ENCODE data around the gene NMRAL1. TPM values are rescaled to one million over a fixed set of nuclear protein-coding genes. Genes with fewer than 3 reads are reported as not detected.

NMRAL1 gene
- total and polyA plus RNA-seq, 10 of the 15 experiments (the other 5 are each of a cell fraction or from before 2014, with no cell fraction given) = 4.8 to 102 (median 62.5) TPM

DNA sequence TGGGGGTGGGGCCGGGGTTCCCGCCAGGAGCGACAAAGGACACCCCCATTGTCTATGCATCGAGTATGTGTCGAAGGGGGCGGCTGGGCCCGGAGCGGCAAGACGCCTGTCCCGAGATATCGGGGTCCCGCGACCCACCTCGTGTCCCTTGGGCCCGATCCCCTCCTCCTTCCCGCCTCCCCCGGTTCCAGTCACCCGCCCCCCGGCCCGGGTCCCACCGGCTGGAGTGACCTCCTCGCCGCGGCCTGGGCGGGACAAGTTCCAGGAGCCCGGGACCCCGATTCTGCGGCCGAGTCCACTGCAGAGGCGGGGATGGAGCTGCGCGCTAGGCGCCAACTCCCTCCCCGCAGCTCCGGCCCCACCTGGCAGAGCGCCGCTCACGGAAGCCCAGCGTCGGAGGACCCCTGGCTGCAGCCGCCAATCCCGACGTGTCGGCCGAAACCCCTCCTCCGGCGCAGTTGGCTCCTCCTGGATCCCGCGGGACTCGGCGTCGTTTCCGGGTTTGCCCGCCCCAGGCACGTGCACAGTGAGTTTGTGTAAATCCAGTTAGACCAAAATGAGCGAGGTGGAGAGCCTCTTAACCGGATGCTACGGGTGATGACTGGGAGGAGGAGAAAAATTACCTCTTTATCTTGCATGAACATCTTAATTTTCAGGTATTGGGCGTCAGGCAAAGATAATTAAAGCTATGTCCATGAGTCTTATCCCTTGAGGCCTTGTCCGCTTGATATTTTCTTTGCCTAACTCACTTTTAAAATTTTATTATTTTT lies at the start of gene NMRAL1 (continued):
- TF ChIP-seq CHD2 (IDR thresholded peaks at IDR 0.05; ENCODE audit: borderline replicate concordance, low read depth, low read length) (peak; percentile 98), HDAC6 (IDR thresholded peaks at IDR 0.05; ENCODE audit: unreplicated experiment) (no peak), NFYB (IDR thresholded peaks at IDR 0.05; ENCODE audit: insufficient read depth, low read depth, low read length) (peak; percentile 45; the same call in 1 of the 2 replicates), KAT2A (conservative IDR thresholded peaks at IDR 0.05; ENCODE audit: control insufficient read depth, low read depth, low read length) (no peak), NR2C1 (IDR thresholded peaks at IDR 0.05) (no peak), IKZF1 (conservative IDR thresholded peaks at IDR 0.05) (no peak; the same call in none of the 2 replicates), GATAD2B (conservative IDR thresholded peaks at IDR 0.05; ENCODE audit: low read depth) (peak; percentile 84), POU2F2 (IDR thresholded peaks at IDR 0.05; ENCODE audit: borderline replicate concordance, low read depth, low read length) (0 out of 3 replicates have a peak, but pooled peaks have one; percentile 35), HDAC2 (IDR thresholded peaks at IDR 0.05) (no peak), TCF7 (IDR thresholded peaks at IDR 0.05; ENCODE audit: borderline replicate concordance) (no peak)
- TF ChIP-seq, protein P1, sequence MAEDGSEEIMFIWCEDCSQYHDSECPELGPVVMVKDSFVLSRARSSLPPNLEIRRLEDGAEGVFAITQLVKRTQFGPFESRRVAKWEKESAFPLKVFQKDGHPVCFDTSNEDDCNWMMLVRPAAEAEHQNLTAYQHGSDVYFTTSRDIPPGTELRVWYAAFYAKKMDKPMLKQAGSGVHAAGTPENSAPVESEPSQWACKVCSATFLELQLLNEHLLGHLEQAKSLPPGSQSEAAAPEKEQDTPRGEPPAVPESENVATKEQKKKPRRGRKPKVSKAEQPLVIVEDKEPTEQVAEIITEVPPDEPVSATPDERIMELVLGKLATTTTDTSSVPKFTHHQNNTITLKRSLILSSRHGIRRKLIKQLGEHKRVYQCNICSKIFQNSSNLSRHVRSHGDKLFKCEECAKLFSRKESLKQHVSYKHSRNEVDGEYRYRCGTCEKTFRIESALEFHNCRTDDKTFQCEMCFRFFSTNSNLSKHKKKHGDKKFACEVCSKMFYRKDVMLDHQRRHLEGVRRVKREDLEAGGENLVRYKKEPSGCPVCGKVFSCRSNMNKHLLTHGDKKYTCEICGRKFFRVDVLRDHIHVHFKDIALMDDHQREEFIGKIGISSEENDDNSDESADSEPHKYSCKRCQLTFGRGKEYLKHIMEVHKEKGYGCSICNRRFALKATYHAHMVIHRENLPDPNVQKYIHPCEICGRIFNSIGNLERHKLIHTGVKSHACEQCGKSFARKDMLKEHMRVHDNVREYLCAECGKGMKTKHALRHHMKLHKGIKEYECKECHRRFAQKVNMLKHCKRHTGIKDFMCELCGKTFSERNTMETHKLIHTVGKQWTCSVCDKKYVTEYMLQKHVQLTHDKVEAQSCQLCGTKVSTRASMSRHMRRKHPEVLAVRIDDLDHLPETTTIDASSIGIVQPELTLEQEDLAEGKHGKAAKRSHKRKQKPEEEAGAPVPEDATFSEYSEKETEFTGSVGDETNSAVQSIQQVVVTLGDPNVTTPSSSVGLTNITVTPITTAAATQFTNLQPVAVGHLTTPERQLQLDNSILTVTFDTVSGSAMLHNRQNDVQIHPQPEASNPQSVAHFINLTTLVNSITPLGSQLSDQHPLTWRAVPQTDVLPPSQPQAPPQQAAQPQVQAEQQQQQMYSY (CRISPR knock-in tag; IDR thresholded peaks at IDR 0.05) = no peak
- TF ChIP-seq, protein P2, sequence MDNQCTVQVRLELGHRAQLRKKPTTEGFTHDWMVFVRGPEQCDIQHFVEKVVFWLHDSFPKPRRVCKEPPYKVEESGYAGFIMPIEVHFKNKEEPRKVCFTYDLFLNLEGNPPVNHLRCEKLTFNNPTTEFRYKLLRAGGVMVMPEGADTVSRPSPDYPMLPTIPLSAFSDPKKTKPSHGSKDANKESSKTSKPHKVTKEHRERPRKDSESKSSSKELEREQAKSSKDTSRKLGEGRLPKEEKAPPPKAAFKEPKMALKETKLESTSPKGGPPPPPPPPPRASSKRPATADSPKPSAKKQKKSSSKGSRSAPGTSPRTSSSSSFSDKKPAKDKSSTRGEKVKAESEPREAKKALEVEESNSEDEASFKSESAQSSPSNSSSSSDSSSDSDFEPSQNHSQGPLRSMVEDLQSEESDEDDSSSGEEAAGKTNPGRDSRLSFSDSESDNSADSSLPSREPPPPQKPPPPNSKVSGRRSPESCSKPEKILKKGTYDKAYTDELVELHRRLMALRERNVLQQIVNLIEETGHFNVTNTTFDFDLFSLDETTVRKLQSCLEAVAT (IDR thresholded peaks at IDR 0.05) = peak; percentile 71
- TF ChIP-seq, protein P3, sequence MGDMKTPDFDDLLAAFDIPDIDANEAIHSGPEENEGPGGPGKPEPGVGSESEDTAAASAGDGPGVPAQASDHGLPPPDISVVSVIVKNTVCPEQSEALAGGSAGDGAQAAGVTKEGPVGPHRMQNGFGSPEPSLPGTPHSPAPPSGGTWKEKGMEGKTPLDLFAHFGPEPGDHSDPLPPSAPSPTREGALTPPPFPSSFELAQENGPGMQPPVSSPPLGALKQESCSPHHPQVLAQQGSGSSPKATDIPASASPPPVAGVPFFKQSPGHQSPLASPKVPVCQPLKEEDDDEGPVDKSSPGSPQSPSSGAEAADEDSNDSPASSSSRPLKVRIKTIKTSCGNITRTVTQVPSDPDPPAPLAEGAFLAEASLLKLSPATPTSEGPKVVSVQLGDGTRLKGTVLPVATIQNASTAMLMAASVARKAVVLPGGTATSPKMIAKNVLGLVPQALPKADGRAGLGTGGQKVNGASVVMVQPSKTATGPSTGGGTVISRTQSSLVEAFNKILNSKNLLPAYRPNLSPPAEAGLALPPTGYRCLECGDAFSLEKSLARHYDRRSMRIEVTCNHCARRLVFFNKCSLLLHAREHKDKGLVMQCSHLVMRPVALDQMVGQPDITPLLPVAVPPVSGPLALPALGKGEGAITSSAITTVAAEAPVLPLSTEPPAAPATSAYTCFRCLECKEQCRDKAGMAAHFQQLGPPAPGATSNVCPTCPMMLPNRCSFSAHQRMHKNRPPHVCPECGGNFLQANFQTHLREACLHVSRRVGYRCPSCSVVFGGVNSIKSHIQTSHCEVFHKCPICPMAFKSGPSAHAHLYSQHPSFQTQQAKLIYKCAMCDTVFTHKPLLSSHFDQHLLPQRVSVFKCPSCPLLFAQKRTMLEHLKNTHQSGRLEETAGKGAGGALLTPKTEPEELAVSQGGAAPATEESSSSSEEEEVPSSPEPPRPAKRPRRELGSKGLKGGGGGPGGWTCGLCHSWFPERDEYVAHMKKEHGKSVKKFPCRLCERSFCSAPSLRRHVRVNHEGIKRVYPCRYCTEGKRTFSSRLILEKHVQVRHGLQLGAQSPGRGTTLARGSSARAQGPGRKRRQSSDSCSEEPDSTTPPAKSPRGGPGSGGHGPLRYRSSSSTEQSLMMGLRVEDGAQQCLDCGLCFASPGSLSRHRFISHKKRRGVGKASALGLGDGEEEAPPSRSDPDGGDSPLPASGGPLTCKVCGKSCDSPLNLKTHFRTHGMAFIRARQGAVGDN (IDR thresholded peaks at IDR 0.05) = peak; percentile 81
- TF ChIP-seq, protein P4, sequence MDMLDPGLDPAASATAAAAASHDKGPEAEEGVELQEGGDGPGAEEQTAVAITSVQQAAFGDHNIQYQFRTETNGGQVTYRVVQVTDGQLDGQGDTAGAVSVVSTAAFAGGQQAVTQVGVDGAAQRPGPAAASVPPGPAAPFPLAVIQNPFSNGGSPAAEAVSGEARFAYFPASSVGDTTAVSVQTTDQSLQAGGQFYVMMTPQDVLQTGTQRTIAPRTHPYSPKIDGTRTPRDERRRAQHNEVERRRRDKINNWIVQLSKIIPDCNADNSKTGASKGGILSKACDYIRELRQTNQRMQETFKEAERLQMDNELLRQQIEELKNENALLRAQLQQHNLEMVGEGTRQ (IDR thresholded peaks at IDR 0.05; ENCODE audit: borderline replicate concordance, low read depth, low read length) = peak; percentile 39; the same call in 1 of the 2 replicates

Data from GM12878 (cell line).